ENCODE measurements around the gene SPATA3.

The SPATA3 gene

DNA sequence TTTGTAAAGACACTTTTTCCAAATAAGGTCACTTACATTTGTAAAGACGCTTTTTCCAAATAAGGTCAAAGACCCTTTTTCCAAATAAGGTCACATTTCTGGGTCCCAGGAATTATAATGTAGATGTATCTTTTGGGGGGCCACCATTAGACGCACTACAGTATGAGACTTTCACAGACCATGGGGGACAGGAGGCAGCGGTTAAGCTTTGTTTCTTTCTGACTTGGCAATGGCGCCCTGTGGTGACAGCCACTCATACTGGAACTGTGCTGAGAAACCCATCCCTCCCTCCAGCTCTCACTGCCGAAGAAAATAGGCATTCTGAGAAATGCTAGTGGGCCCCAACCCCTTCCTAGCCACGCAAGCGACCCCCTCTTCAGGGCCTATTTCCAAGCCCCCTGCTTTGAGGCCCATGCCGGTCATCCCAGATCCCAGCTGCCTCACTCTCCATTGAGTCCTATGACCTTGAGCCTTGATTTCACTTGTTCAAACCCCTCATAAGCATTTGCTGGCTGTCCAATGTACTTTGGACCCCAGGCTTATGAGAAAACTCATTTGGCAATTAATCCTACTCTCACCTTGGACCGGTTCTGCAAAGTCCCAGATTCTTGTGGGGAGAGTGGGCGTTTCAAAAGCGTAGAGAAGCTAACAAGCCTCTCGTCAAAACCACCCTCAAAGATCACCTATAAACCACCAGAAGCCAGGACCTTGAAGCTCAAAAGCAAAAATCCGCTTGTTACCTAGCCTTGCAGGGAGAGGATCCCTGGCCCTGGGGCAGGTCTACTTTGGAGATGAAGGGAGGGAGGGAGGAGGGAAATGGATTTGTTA lies 11.3 kb upstream of the SPATA3 start:
- H3K9me3 ChIP-seq (ENCODE audit: control insufficient read depth, insufficient read depth, low read depth, low read length) = no peaks in the 10 kb centered on the region
- H3K4me3 ChIP-seq (ENCODE audit: low read depth, low read length) = no peak overlapping the region
- ChIA-PET POLR2A (no interaction called here), CTCF (interaction anchor here (0.6 to 6.0 kb wide), 10 partner anchors 9 to 420 kb away, joined by 3 to 57 read pairs (median 4); partner anchors contain the start of gene SPATA3)
- H3K4me1 ChIP-seq (ENCODE audit: control insufficient read depth, insufficient read depth, low read length) = 0 out of 2 replicates have a peak, but pooled peaks cover 3% of the 10 kb centered on the region
- H3K36me3 ChIP-seq (ENCODE audit: control insufficient read depth in 2 of 2, insufficient read depth in 1 of 2, low read length in 2 of 2) = no peaks in the 10 kb centered on the region
- TF ChIP-seq, protein P1, sequence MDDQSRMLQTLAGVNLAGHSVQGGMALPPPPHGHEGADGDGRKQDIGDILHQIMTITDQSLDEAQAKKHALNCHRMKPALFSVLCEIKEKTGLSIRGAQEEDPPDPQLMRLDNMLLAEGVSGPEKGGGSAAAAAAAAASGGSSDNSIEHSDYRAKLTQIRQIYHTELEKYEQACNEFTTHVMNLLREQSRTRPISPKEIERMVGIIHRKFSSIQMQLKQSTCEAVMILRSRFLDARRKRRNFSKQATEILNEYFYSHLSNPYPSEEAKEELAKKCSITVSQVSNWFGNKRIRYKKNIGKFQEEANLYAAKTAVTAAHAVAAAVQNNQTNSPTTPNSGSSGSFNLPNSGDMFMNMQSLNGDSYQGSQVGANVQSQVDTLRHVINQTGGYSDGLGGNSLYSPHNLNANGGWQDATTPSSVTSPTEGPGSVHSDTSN (CRISPR knock-in tag; IDR thresholded peaks at IDR 0.05) = no peak
- TF ChIP-seq ZNF366 (tag by site-specific recombination; conservative IDR thresholded peaks at IDR 0.05) (no peak), ZNF146 (tag by site-specific recombination; IDR thresholded peaks at IDR 0.05) (no peak), ZNF623 (tag by site-specific recombination; IDR thresholded peaks at IDR 0.05) (no peak), ZNF175 (tag by site-specific recombination; IDR thresholded peaks at IDR 0.05) (no peak), ZNF624 (tag by site-specific recombination; IDR thresholded peaks at IDR 0.05) (no peak), ZIC2 (tag by site-specific recombination; IDR thresholded peaks at IDR 0.05) (no peak), ZBTB21 (tag by site-specific recombination; IDR thresholded peaks at IDR 0.05) (no peak), ZNF221 (tag by site-specific recombination; IDR thresholded peaks at IDR 0.05; ENCODE audit: borderline replicate concordance) (no peak), MEIS1 (CRISPR knock-in tag; IDR thresholded peaks at IDR 0.05; ENCODE audit: borderline replicate concordance) (no peak), ZNF549 (tag by site-specific recombination; IDR thresholded peaks at IDR 0.05) (no peak), ZNF350 (tag by site-specific recombination; IDR thresholded peaks at IDR 0.05) (no peak), ZSCAN30 (tag by site-specific recombination; IDR thresholded peaks at IDR 0.05) (no peak), YY2 (tag by site-specific recombination; IDR thresholded peaks at IDR 0.05) (no peak)
- TF ChIP-seq, protein P2, sequence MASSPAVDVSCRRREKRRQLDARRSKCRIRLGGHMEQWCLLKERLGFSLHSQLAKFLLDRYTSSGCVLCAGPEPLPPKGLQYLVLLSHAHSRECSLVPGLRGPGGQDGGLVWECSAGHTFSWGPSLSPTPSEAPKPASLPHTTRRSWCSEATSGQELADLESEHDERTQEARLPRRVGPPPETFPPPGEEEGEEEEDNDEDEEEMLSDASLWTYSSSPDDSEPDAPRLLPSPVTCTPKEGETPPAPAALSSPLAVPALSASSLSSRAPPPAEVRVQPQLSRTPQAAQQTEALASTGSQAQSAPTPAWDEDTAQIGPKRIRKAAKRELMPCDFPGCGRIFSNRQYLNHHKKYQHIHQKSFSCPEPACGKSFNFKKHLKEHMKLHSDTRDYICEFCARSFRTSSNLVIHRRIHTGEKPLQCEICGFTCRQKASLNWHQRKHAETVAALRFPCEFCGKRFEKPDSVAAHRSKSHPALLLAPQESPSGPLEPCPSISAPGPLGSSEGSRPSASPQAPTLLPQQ (tag by site-specific recombination; IDR thresholded peaks at IDR 0.05) = no peak
- TF ChIP-seq, protein P3, sequence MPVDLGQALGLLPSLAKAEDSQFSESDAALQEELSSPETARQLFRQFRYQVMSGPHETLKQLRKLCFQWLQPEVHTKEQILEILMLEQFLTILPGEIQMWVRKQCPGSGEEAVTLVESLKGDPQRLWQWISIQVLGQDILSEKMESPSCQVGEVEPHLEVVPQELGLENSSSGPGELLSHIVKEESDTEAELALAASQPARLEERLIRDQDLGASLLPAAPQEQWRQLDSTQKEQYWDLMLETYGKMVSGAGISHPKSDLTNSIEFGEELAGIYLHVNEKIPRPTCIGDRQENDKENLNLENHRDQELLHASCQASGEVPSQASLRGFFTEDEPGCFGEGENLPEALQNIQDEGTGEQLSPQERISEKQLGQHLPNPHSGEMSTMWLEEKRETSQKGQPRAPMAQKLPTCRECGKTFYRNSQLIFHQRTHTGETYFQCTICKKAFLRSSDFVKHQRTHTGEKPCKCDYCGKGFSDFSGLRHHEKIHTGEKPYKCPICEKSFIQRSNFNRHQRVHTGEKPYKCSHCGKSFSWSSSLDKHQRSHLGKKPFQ (tag by site-specific recombination; IDR thresholded peaks at IDR 0.05) = no peak
- TF ChIP-seq, protein P4, sequence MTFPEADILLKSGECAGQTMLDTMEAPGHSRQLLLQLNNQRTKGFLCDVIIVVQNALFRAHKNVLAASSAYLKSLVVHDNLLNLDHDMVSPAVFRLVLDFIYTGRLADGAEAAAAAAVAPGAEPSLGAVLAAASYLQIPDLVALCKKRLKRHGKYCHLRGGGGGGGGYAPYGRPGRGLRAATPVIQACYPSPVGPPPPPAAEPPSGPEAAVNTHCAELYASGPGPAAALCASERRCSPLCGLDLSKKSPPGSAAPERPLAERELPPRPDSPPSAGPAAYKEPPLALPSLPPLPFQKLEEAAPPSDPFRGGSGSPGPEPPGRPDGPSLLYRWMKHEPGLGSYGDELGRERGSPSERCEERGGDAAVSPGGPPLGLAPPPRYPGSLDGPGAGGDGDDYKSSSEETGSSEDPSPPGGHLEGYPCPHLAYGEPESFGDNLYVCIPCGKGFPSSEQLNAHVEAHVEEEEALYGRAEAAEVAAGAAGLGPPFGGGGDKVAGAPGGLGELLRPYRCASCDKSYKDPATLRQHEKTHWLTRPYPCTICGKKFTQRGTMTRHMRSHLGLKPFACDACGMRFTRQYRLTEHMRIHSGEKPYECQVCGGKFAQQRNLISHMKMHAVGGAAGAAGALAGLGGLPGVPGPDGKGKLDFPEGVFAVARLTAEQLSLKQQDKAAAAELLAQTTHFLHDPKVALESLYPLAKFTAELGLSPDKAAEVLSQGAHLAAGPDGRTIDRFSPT (tag by site-specific recombination; IDR thresholded peaks at IDR 0.05) = no peak
- no peak overlapping the region for H3K27ac ChIP-seq (ENCODE audit: extremely low read depth, low read depth, low read length)

All from HEK293 (cell line).